Tongue (tissue), 2 donors: ENCODE results near the gene RHEX. TPM values are rescaled to one million over a fixed set of nuclear protein-coding genes. Genes with fewer than 3 reads are reported as not detected.

Source experiments
- DNase-seq: peaks from one replicate; pipeline ENCODE4 v3.0.0-alpha.2; 2015
- total RNA-seq: library from RNA; depleted of rRNA; stranded (reverse); fragments of >200 nt; gene quantifications from one replicate; pipeline ENCODE4 v1.2.3, GENCODE V29; 2014

RHEX gene
- total RNA-seq, 1 donor from 2014 or later, result 3.8 TPM

- no peak for DNase-seq
Measured at GRCh38 chr1:206097381-206097780, 44.4 kb downstream of the RHEX start.

GRCh38 chr1:206098242-206098919, 45.4 kb downstream of the RHEX start:
- no peak for DNase-seq

- no peak for DNase-seq
Measured at GRCh38 chr1:206100226-206100815, 47.3 kb downstream of the RHEX start.

- no peak for DNase-seq
Measured at GRCh38 chr1:206101351-206102045, 48.5 kb downstream of the RHEX start.

DNA sequence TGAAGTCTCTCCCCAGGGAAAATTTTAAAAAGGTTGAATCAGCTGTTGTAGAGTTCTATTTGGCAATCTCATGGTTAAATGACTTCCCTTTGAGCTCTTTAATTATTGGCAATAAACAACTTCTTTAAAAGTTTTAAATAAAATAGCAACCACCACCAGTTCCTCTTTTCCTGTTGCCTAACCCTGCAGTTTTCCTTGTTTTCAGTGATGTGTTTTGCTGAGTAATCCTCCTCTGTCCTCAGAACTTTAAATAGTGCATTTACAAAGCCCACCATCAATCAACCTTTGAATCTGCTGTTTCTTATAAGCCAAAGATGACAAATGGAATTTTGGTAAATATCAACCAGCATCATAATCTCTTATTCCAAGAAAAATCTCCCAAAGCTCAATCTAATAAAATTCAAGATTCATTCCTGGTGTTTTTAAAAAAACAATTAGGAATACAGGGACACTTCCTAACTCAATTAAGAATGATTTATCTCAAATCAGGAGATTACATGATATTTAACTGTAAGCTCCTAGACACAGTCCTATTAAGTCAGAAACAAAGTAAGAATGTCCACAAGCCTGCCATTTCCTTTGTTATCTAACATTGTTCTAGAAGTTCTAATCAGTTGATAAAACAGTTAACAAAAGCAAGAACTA, 49.4 kb downstream of the RHEX start:
- DNase-seq, result no peak

GRCh38 chr1:206103979-206104378, 51.0 kb downstream of the RHEX start:
- no peak for DNase-seq

- no peak for DNase-seq
Measured at GRCh38 chr1:206105464-206105995, 52.6 kb downstream of the RHEX start.

- DNase-seq, result peak; percentile 94
Measured at GRCh38 chr1:206106328-206107167, 53.6 kb downstream of the RHEX start.

DNA sequence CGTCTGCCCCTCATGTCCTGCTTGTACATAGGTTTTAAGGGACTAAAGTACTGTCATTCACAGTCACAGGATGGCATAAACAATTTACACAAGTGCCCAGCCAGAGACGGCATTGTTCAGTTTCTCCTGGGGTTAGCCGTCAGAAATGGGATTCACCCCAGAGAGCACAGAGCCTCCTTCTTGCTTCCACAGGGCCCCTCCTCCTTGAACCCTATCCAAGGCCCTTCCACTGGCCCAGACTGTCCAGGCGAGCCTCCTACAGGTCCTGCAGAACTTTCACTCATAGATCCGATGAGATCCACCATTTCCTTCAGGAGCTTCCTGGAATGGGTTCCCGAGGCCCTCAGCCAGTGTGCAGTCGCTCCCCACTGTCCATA, 54.2 kb downstream of the RHEX start:
- no peak for DNase-seq

GRCh38 chr1:206108635-206109034, 55.7 kb downstream of the RHEX start:
- no peak for DNase-seq

DNA sequence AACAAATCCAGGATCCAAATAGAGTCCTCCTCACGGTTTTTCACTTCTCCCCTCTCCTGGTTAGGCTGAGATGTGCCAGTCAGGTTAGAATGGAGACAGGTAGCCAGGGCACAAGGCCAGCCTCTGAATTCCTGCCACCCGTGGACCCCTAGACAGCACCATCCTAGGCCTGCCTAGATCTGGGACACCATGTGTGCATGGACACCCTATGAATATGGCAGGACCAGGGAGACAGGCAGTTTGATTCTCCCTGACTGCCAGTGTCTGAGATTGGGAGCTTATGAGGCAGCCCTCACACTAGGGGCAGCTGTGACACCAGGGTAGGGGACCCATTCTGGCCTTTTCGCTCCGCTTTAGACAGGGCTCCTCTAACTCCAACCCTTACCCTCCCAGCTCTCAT, 56.7 kb downstream of the RHEX start:
- DNase-seq, result no peak

GRCh38 chr1:206110161-206110560, 57.2 kb downstream of the RHEX start:
- DNase-seq, result no peak

- no peak for DNase-seq
Measured at GRCh38 chr1:206110820-206111219, 57.8 kb downstream of the RHEX start.

DNA sequence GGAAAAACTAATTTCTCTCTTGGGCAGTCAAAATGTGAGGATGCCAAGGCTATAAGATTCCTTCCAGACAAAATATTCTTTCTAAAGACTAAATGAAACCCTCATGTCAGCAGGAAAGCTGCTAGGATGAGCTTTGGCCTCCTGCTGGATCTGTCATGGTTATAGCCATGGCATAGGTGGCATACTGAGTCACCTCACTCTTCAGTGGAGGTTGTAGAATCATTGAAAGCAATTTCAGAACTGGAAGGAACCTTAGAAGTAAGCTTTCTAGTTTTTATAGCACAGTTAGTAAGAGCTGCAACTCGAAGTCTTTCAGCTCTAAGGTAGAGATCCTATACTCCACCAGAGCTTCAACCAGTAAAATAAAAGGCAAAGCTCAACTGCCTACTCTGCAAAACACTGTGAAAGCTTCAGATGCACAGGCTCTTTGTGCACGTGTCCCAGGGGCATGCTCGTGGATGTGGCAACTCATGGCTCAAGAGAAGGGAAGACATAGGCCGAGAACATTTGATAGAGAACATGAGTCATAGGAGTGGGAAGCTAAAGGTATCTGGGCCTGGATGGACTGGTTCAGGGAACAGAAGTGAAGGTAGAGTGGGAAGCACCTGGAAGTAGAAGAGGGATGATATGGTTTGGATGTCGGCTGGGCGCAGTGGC, 58.4 kb downstream of the RHEX start:
- no peak for DNase-seq

- DNase-seq, result no peak
Measured at GRCh38 chr1:206112600-206113301, 59.8 kb downstream of the RHEX start.

DNA sequence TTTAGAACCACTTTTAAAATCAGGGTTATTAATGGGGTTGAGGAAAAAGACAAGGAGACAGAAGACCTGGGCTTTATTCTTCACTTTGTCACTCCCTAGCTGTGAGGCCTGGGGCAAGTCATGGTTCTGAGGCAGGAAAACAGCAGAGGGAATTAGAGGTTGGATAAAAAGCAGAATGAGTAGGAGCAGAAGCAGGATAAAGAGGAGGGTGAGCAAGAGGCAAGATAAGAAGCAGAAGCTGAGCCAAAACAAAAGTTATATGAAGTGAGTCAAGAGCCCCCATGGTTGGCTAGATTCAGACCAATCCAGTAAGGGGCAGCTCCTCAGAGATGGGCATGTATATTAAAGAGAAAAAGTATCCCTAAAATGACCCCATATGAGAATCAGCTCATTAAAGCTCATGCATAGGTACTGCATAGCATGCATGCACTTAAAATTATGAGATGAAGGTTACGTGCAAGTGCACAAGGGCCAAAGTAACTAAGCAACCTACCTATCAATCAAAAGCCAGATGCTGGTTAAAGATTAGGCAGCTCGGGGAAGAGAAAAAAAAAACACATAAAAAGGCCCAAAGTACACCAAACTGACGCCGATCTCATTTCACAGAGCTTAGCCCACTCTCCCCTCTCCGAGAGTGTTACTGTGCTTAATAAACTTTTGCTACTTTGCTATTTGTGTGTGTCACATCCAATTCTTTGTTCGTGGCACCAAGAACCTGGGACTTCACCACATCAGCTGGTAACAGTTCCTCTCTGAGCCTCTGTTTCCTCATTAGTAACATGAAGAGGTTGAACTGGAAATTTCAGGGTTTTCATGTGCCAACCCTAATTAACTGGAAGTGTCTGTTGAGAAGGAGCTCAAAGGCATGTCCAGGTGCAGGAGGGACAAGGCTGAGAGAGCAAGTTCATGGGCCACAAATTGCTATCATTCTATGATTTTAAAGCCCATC, 62.0 kb downstream of the RHEX start:
- no peak for DNase-seq

GRCh38 chr1:206115791-206116190, 62.8 kb downstream of the RHEX start:
- no peak for DNase-seq

DNA sequence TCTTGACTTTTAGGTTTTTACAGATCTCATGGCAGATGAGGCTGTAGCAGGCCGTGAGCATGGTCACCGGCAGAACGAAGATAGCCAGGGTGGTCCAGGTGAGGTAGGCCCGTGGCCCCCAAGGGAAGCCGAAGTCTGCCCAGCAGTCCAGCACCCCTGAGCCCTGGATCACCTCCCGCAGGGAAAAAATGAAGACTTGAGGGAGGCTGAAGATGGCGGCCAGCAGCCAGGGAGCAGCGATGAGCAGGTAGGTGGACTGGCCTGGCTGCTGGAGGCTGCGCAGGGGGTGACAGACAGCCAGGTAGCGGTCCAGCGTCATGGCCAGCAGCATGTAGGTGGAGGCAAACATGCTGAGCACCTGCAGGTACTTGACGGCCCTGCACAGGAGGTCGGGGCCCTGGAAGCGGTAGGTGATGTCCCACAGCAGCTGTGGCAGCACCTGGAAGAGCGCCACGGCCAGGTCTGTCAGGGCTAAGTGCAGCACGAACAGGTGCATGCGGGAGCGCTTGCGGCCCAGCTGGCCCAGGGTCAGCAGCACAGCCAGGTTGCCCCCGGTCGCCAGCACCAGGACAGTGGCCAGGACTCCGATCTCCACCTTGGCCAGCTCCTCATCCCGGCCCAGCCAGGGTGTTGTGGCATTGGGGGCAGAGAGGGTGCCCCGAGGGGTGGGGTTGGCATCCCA, 63.4 kb downstream of the RHEX start:
- no peak for DNase-seq

DNA sequence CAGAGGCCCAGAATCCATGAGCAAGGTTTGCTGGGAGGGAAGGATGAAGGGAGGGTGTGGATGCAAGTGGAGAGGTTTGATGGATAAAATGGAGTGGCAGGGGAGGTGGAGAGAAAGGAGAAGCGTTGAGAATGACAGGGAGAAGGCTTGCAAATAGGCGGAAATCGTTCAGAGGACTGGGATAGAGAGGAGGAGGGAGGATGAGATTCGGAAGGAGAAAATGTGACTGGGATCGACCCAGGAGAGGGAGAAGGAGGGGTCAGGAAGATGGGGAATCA, 63.8 kb downstream of the RHEX start:
- DNase-seq, result no peak
